ENCODE data around the gene MPV17L.
"Not testable (repeated sequence)": the region's sequence is repeated elsewhere in the genome, so short reads cannot be mapped to it uniquely, and the experiment has no call there.

MPV17L gene

GRCh38 chr16:15417197-15417596 is 21.6 kb downstream of the MPV17L start:
- Histone ChIP-seq H3K9ac (ENCODE audit: low read depth, low read length) (no peak overlapping the region), H3K9me3 (ENCODE audit: insufficient read depth, low read depth, low read length) (no peaks in the 10 kb centered on the region), H3K4me3 (ENCODE audit: low read length) (no peak overlapping the region), H3K4me1 (ENCODE audit: insufficient read depth, low read length) (no peaks in the 10 kb centered on the region), H3K27ac (ENCODE audit: low read length) (no peak overlapping the region), H3K27me3 (ENCODE audit: insufficient read depth, low read length) (no peaks in the 10 kb centered on the region), H3K36me3 (ENCODE audit: insufficient read depth, low read depth, low read length) (no peaks in the 10 kb centered on the region)

DNA sequence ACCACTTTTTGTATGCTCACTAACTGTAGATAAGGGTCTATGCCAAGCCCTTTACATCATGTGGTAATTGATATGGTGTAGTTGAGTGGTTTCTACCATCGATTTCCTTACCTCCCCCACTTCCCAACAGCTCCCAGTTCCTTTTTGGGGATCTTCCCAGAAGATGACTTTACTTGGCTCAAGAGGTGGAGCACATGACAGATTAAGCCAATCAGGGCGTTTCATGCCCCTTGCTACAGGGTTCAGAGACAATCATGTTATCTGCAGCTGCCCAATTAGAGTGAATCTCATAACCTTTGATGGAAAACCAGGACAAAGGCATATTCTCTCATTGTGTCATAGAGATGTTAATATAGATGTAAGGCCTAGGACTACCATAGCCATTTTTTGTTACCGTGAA is 22.7 kb downstream of the MPV17L start:
- Histone ChIP-seq H3K9ac (ENCODE audit: low read depth, low read length) (no peak overlapping the region), H3K4me3 (ENCODE audit: low read length) (no peak overlapping the region), H3K36me3 (ENCODE audit: insufficient read depth, low read depth, low read length) (no peaks in the 10 kb centered on the region), H3K4me1 (ENCODE audit: insufficient read depth, low read length) (no peaks in the 10 kb centered on the region), H3K27ac (ENCODE audit: low read length) (no peak overlapping the region), H3K9me3 (ENCODE audit: insufficient read depth, low read depth, low read length) (no peaks in the 10 kb centered on the region), H3K27me3 (ENCODE audit: insufficient read depth, low read length) (no peaks in the 10 kb centered on the region)

DNA sequence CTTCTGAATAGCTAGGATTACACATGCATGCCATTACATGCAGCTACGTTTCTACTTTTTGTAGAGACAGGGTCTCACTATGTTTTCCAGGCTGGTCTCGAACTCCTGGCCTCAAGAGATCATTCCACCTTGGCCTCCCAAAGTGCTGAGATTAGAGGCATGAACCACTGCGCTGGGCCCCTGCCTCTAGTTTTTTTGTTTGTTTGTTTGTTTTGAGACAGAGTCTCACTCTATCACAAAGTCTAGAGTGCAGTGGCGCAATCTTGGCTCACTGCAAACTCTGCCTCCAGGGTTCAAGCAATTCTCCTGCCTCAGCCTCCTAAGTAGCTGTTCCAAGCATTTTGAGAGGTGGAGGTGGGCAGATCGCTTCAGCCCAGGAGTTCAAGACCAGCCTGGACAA is 26.1 kb downstream of the MPV17L start:
- H3K36me3 ChIP-seq (ENCODE audit: insufficient read depth, low read depth, low read length); H3K9me3 ChIP-seq (ENCODE audit: insufficient read depth, low read depth, low read length); H3K27ac ChIP-seq (ENCODE audit: low read length); H3K27me3 ChIP-seq (ENCODE audit: insufficient read depth, low read length); H3K4me1 ChIP-seq (ENCODE audit: insufficient read depth, low read length); H3K9ac ChIP-seq (ENCODE audit: low read depth, low read length); H3K4me3 ChIP-seq (ENCODE audit: low read length): not testable (repeated sequence)

- Histone ChIP-seq H3K36me3 (ENCODE audit: insufficient read depth, low read depth, low read length) (no peaks in the 10 kb centered on the region), H3K4me1 (ENCODE audit: insufficient read depth, low read length) (no peaks in the 10 kb centered on the region), H3K27me3 (ENCODE audit: insufficient read depth, low read length) (no peaks in the 10 kb centered on the region), H3K4me3 (ENCODE audit: low read length) (no peak overlapping the region), H3K27ac (ENCODE audit: low read length) (no peak overlapping the region), H3K9ac (ENCODE audit: low read depth, low read length) (no peak overlapping the region), H3K9me3 (ENCODE audit: insufficient read depth, low read depth, low read length) (no peaks in the 10 kb centered on the region)
These were observed 26.7 kb downstream of the MPV17L start for GRCh38 chr16:15422222-15422621.

DNA sequence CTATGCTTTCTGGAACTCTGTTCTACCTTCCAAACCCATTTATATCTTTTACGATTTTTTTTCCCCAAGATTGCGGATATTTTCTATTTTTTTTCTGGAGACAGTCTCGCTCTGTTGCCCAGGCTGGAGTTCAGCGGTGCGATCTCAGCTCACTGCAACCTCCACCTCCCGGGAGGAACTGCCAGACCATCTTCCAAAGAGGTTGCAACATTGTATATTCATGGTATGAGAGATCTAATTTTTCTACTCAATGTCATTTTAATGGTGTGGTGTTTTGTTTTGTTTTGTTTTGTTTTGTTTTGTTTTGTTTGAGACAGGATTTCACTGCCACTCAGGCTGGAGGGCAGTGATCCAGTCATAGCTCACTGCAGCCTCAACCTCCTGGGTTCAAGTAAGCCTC is 30.3 kb downstream of the MPV17L start:
- no peak overlapping the region for H3K9ac ChIP-seq (ENCODE audit: low read depth, low read length)

DNA sequence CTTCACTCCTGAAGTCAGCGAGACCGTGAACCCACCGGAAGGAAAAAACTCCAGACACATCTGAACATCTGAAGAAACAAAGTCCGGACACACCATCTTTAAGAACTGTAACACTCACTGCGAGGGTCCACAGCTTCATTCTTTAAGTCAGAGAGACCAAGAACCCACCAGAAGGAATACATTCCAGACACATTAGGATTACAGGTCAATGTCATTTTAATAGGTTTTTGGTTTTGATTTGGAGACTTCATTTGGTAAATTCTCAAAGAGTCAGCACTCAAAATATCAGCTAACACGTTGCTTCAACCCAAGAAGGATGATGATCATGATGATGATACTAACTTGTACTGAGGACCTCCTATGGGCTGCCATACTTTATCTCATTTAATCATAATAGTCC is 31.2 kb downstream of the MPV17L start:
- Histone ChIP-seq H3K36me3 (ENCODE audit: insufficient read depth, low read depth, low read length) (no peaks in the 10 kb centered on the region), H3K27ac (ENCODE audit: low read length) (no peak overlapping the region), H3K9ac (ENCODE audit: low read depth, low read length) (no peak overlapping the region), H3K9me3 (ENCODE audit: insufficient read depth, low read depth, low read length) (no peaks in the 10 kb centered on the region), H3K4me1 (ENCODE audit: insufficient read depth, low read length) (no peaks in the 10 kb centered on the region), H3K27me3 (ENCODE audit: insufficient read depth, low read length) (no peaks in the 10 kb centered on the region), H3K4me3 (ENCODE audit: low read length) (no peak overlapping the region)

More for the DNA sequence above, 30.3 kb downstream of the MPV17L start:
- no peaks in the 10 kb centered on the region for H3K4me1 ChIP-seq (ENCODE audit: insufficient read depth, low read length)
- H3K27me3 ChIP-seq (ENCODE audit: insufficient read depth, low read length), result no peaks in the 10 kb centered on the region
- no peak overlapping the region for H3K4me3 ChIP-seq (ENCODE audit: low read length)
- no peaks in the 10 kb centered on the region for H3K9me3 ChIP-seq (ENCODE audit: insufficient read depth, low read depth, low read length)
- H3K27ac ChIP-seq (ENCODE audit: low read length), result no peak overlapping the region
- H3K36me3 ChIP-seq (ENCODE audit: insufficient read depth, low read depth, low read length), result no peaks in the 10 kb centered on the region

GRCh38 chr16:15427648-15428239 is 32.2 kb downstream of the MPV17L start:
- Histone ChIP-seq H3K27me3 (ENCODE audit: insufficient read depth, low read length) (no peaks in the 10 kb centered on the region), H3K9me3 (ENCODE audit: insufficient read depth, low read depth, low read length) (no peaks in the 10 kb centered on the region), H3K4me3 (ENCODE audit: low read length) (no peak overlapping the region), H3K27ac (ENCODE audit: low read length) (no peak overlapping the region), H3K9ac (ENCODE audit: low read depth, low read length) (no peak overlapping the region), H3K4me1 (ENCODE audit: insufficient read depth, low read length) (no peaks in the 10 kb centered on the region), H3K36me3 (ENCODE audit: insufficient read depth, low read depth, low read length) (no peaks in the 10 kb centered on the region)

DNA sequence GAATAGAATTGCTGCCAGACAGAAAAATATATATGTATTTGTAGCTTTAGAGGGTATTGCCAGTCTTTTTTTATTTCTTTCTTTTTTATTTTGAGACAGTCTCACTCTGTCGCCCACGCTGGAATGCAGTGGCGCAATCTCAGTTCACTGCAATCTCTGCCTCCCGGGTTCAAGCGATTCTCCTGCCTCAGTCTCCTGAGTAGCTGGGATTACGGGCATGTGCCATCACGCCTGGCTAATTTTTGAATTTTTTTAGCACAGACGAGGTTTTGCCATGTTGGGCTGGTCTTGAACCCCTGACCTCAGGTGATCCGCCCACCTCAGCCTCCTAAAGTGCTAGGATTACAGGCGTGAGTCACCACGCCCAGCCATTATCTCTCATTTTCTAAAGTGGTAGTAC is 35.3 kb downstream of the MPV17L start:
- not testable (repeated sequence) for H3K4me3 ChIP-seq (ENCODE audit: low read length); H3K9ac ChIP-seq (ENCODE audit: low read depth, low read length); H3K9me3 ChIP-seq (ENCODE audit: insufficient read depth, low read depth, low read length); H3K36me3 ChIP-seq (ENCODE audit: insufficient read depth, low read depth, low read length); H3K27ac ChIP-seq (ENCODE audit: low read length); H3K4me1 ChIP-seq (ENCODE audit: insufficient read depth, low read length)
- H3K27me3 ChIP-seq (ENCODE audit: insufficient read depth, low read length), result peaks cover 12% of the 10 kb centered on the region

- no peaks in the 10 kb centered on the region for H3K4me1 ChIP-seq (ENCODE audit: insufficient read depth, low read length)
- H3K36me3 ChIP-seq (ENCODE audit: insufficient read depth, low read depth, low read length), result no peaks in the 10 kb centered on the region
- no peaks in the 10 kb centered on the region for H3K9me3 ChIP-seq (ENCODE audit: insufficient read depth, low read depth, low read length)
- H3K9ac ChIP-seq (ENCODE audit: low read depth, low read length), result peak overlapping the region; percentile 53; the same call in 1 of the 2 replicates
- peaks cover 16% of the 10 kb centered on the region for H3K27me3 ChIP-seq (ENCODE audit: insufficient read depth, low read length)
- no peak overlapping the region for H3K27ac ChIP-seq (ENCODE audit: low read length)
- H3K4me3 ChIP-seq (ENCODE audit: low read length), result peak overlapping the region; percentile 87; the same call in 1 of the 2 replicates
These were observed 38.5 kb downstream of the MPV17L start for GRCh38 chr16:15434079-15434424.

DNA sequence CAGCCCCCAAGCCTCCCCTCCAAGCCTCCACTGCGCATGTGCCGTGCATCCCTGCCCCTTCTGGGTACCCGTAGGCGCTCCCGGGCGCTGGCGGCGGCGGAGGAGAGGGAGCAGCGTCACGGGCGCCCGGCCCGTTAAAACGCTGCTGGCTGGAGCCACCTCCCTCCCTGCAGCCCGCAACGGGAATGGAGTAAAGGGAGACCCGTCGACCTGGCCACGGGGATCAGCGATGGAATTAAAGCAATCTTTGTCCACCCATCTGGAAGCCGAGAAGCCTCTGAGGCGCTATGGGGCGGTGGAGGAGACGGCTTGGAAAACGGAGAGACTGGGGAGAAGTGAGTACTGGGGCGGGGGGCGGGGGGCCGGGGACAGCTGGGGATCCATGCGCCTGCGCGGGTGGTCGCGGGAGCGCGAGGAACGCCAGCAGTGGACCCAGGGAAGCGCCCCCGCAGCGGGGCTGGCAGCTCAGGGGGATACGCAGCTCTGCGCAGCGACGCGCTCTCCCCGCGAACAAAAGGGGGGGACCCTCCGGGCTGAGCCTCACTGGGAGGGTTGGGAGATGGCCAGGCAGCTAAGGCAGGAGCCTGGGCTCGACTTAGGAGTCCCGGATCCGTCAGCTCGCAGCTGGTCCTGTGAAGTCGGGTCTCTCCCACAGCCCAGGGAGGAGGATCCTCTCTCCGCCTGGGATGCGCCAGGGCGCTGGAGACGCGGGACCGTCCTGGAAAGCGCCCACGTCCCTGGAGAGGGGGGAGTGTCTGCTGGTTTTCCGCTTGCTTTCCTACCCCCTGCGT is 39.1 kb downstream of the MPV17L start, which contains the start of gene BMERB1:
BMERB1 (plus strand) TSS at position 164 of the 791 bp plus-strand sequence; CDS start at position 230, 66 bp downstream.
- H3K9ac ChIP-seq (ENCODE audit: low read depth, low read length), result peak within 1 kb of the TSS; percentile 72; the same call in 1 of the 2 replicates
- H3K4me3 ChIP-seq (ENCODE audit: low read length), result peak within 1 kb of the TSS; percentile 87
- H3K9me3 ChIP-seq (ENCODE audit: insufficient read depth, low read depth, low read length), result no peaks in the 10 kb centered on the region
- no peak within 1 kb of the TSS for H3K27ac ChIP-seq (ENCODE audit: low read length)
- H3K36me3 ChIP-seq (ENCODE audit: insufficient read depth, low read depth, low read length), result no peaks in the 10 kb centered on the region
- peaks cover 16% of the 10 kb centered on the region for H3K27me3 ChIP-seq (ENCODE audit: insufficient read depth, low read length)
- no peaks in the 10 kb centered on the region for H3K4me1 ChIP-seq (ENCODE audit: insufficient read depth, low read length)

DNA sequence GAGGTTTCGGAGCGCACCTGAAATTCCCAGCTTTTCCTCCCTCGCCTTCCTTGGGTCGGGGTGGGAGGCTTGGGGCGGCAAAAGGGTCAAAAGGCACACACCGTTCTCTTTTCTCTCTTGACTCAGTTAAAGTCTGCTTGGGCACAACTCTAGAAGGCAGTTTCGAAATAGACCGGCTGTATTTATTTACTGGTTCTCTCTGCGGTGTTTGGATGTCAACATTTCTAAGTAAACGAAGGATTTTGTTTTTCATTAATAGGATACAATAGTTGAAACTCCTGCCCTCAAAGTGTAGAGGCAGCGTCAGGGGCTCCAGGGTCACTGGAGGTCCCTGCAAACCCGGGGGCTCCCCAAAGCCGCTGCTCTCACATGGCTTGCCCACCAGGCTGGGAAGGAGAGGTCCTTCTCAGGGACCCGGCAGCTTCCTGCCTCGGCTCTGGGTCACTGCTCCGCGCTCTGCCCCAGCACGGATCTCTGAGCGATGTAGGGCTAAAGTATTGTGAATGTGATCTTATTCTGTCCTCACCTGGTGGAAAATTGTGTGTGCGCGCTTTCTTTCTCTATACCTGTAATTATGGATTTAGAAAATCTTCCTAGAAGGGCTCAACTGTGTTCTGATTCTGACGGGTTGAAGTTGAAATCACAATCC is 39.8 kb downstream of the MPV17L start:
- Histone ChIP-seq H3K4me3 (ENCODE audit: low read length) (peak overlapping the region; percentile 87), H3K36me3 (ENCODE audit: insufficient read depth, low read depth, low read length) (no peaks in the 10 kb centered on the region), H3K4me1 (ENCODE audit: insufficient read depth, low read length) (no peaks in the 10 kb centered on the region), H3K9me3 (ENCODE audit: insufficient read depth, low read depth, low read length) (no peaks in the 10 kb centered on the region), H3K9ac (ENCODE audit: low read depth, low read length) (peak overlapping the region; percentile 72; the same call in 1 of the 2 replicates), H3K27me3 (ENCODE audit: insufficient read depth, low read length) (peaks cover 16% of the 10 kb centered on the region), H3K27ac (ENCODE audit: low read length) (no peak overlapping the region)

DNA sequence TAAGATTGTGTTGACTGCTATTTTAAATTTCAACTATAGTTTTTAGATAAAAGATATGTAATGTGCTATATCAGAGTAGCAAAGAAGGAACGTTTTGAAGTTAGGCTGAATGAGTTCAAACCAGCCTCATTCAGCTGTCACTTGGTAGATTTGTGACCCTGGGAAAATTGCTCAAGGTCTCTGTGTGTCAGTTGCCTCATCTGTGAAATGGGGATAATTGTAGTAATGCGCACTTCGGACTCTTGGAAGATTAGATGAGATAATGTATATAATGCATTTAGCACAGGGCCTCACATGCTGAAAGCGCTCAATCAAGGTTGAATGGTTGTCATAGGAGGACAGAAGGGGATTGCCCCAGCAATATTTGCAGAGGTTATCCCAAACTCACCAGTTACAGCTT is 43.5 kb downstream of the MPV17L start:
- Histone ChIP-seq H3K4me1 (ENCODE audit: insufficient read depth, low read length) (no peaks in the 10 kb centered on the region), H3K27ac (ENCODE audit: low read length) (no peak overlapping the region), H3K4me3 (ENCODE audit: low read length) (no peak overlapping the region), H3K9ac (ENCODE audit: low read depth, low read length) (no peak overlapping the region), H3K36me3 (ENCODE audit: insufficient read depth, low read depth, low read length) (no peaks in the 10 kb centered on the region), H3K27me3 (ENCODE audit: insufficient read depth, low read length) (peaks cover 16% of the 10 kb centered on the region), H3K9me3 (ENCODE audit: insufficient read depth, low read depth, low read length) (no peaks in the 10 kb centered on the region)

Data from iPS-20b (cell line).